T-helper 22 cell (primary cell): Measurements from ENCODE around the gene SEPHS2.
"Not testable (repeated sequence)": the region's sequence is repeated elsewhere in the genome, so short reads cannot be mapped to it uniquely, and the experiment has no call there.

Source experiments
- DNase-seq: peaks from one replicate; pipeline ENCODE4 v3.0.0-alpha.2; 2020; ENCODE audit warnings: low read depth

Gene SEPHS2

GRCh38 chr16:30398661-30399434, 46.8 kb downstream of the SEPHS2 start:
- no peak for DNase-seq

- DNase-seq, result no peak
Observed at GRCh38 chr16:30397776-30398660, 47.7 kb downstream of the SEPHS2 start.

- DNase-seq, result no peak
Observed at GRCh38 chr16:30397056-30397455, 48.6 kb downstream of the SEPHS2 start.

GRCh38 chr16:30396627-30397026, 49.0 kb downstream of the SEPHS2 start:
- DNase-seq, result not testable (repeated sequence)

- DNase-seq, result no peak
Observed at GRCh38 chr16:30395992-30396585, 49.6 kb downstream of the SEPHS2 start.

GRCh38 chr16:30395155-30395991, 50.3 kb downstream of the SEPHS2 start, which contains the start of gene ZNF48:
ZNF48 (plus strand) TSS chr16:30395420; CDS start chr16:30395795, 375 bp downstream.
- no peak for DNase-seq

GRCh38 chr16:30394592-30395154, 51.0 kb downstream of the SEPHS2 start:
- no peak for DNase-seq
